Subcutaneous abdominal adipose tissue (tissue), 5 donors: ENCODE results near the gene SOX9.
A peak's percentile ranks its signal among the peaks of the same experiment; 100 is the strongest.

Experiments used
- H3K27ac ChIP-seq: one replicate; pipeline ENCODE4 v1.7.0; 2013; ENCODE audit warnings: low read depth, mild to moderate bottlenecking, inconsistent platforms, low read length, moderate library complexity
- H3K27me3 ChIP-seq, 5 donors: one replicate each; pipeline ENCODE4 v1.7.0; 2013; ENCODE audit warnings: low read length in 5 of 5, inconsistent platforms in 1 of 5; ENCODE audit not compliant: control insufficient read depth in 5 of 5, insufficient read depth in 4 of 5
- H3K36me3 ChIP-seq, 5 donors: one replicate each; pipeline ENCODE4 v1.7.0; 2013; ENCODE audit warnings: low read length in 5 of 5; ENCODE audit not compliant: control insufficient read depth in 5 of 5, insufficient read depth in 5 of 5
- H3K4me1 ChIP-seq, 5 donors: one replicate each; pipeline ENCODE4 v1.7.0; 2013; ENCODE audit warnings: low read length in 5 of 5, mild to moderate bottlenecking in 3 of 5, moderate library complexity in 1 of 5; ENCODE audit not compliant: control insufficient read depth in 5 of 5, insufficient read depth in 5 of 5
- H3K4me3 ChIP-seq, 5 donors: one replicate each; pipeline ENCODE4 v1.7.0; 2013; ENCODE audit warnings: low read length in 5 of 5, low read depth in 1 of 5
- H3K9ac ChIP-seq, 5 donors: one replicate each; pipeline ENCODE4 v1.7.0; 2013; ENCODE audit warnings: low read length in 5 of 5, mild to moderate bottlenecking in 4 of 5, moderate library complexity in 3 of 5
- H3K9me3 ChIP-seq, 5 donors: one replicate each; pipeline ENCODE4 v1.7.0; 2013; ENCODE audit warnings: low read length in 5 of 5; ENCODE audit not compliant: control insufficient read depth in 5 of 5
- donor health status: healthy.
- donor health status: healthy.
- donor health status: healthy.
- donor health status: healthy.
- donor health status: healthy.

SOX9 gene

DNA sequence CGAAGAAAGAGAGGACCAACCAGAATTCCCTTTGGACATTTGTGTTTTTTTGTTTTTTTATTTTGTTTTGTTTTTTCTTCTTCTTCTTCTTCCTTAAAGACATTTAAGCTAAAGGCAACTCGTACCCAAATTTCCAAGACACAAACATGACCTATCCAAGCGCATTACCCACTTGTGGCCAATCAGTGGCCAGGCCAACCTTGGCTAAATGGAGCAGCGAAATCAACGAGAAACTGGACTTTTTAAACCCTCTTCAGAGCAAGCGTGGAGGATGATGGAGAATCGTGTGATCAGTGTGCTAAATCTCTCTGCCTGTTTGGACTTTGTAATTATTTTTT, 3.6 kb downstream of the SOX9 start:
- H3K9ac ChIP-seq, result no peak overlapping the region

DNA sequence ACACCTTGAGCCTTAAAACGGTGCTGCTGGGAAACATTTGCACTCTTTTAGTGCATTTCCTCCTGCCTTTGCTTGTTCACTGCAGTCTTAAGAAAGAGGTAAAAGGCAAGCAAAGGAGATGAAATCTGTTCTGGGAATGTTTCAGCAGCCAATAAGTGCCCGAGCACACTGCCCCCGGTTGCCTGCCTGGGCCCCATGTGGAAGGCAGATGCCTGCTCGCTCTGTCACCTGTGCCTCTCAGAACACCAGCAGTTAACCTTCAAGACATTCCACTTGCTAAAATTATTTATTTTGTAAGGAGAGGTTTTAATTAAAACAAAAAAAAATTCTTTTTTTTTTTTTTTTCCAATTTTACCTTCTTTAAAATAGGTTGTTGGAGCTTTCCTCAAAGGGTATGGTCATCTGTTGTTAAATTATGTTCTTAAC, 4.4 kb downstream of the SOX9 start:
- H3K27me3 ChIP-seq, result peaks cover 0 to 25% (median 8%) of the 10 kb centered on the region in 5 donors

More for the DNA sequence above, 3.6 kb downstream of the SOX9 start:
- Histone ChIP-seq H3K9me3 (no peaks in the 10 kb centered on the region), H3K36me3 (peaks cover 0 to 2% (median 0%) of the 10 kb centered on the region in 5 donors), H3K4me1 (peaks cover 6 to 72% (median 59%) of the 10 kb centered on the region in 5 donors), H3K27me3 (peaks cover 0 to 31% (median 11%) of the 10 kb centered on the region in 5 donors), H3K27ac (peak overlapping the region; percentile 62), H3K4me3 (no peak overlapping the region)

DNA sequence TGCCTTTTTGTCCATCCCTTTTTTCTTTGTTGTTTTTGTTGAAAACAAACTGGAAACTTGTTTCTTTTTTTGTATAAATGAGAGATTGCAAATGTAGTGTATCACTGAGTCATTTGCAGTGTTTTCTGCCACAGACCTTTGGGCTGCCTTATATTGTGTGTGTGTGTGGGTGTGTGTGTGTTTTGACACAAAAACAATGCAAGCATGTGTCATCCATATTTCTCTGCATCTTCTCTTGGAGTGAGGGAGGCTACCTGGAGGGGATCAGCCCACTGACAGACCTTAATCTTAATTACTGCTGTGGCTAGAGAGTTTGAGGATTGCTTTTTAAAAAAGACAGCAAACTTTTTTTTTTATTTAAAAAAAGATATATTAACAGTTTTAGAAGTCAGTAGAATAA, 4.9 kb downstream of the SOX9 start:
- Histone ChIP-seq H3K36me3 (peaks cover 0 to 2% (median 0%) of the 10 kb centered on the region in 5 donors), H3K9ac (no peak overlapping the region), H3K27ac (no peak overlapping the region), H3K4me1 (peaks cover 6 to 62% (median 50%) of the 10 kb centered on the region in 5 donors), H3K27me3 (peaks cover 0 to 24% (median 8%) of the 10 kb centered on the region in 5 donors), H3K9me3 (no peaks in the 10 kb centered on the region), H3K4me3 (no peak overlapping the region)

More for the DNA sequence above, 4.4 kb downstream of the SOX9 start:
- H3K9me3 ChIP-seq, result no peaks in the 10 kb centered on the region
- peak overlapping the region in 1 of 5 donors; percentile 20 for H3K9ac ChIP-seq
- H3K36me3 ChIP-seq, result peaks cover 0 to 2% (median 0%) of the 10 kb centered on the region in 5 donors
- peaks cover 6 to 65% (median 53%) of the 10 kb centered on the region in 5 donors for H3K4me1 ChIP-seq
- peak overlapping the region; percentile 62 for H3K27ac ChIP-seq
- no peak overlapping the region for H3K4me3 ChIP-seq

DNA sequence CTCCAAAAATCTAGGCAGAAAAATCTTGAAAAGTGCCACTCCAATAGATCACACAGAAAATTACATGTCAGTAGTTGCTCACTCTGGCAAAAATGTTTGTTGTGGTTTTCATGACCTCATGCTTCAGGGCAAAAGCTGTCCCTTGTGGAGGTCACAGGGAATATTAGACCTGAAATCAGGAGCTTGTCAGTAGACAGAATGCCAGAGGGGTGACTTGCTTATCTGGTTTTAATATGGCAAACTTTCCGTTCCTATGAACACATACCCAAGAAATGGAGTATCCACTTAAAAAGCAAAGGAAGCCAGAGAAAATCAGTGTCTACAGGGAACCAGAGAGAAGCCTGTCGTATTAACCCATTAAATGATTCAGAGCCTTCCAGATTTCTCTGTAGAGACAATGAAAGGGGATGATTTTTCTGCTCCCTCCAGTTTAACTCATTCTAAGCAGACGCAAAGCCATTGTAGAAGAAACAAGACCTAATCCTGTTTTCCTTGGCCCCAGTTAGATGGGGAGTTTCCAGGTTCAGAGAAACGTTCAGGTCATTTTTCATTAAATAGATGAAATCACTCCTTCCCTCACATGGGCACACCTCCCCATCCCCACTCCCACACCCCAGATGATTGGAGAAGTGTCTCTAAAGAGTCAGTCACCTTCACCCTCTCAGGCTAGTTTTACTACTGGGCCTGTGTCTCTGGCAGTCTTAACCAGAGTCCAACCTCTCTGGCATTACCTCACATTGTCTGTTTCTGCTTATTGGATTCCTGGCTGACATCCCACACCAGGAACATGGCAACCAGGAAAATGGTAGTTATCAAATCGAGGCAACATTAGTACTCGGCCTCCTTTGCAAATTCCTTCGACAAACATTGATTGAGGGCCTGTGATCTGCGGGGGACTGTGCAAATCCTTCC, 6.0 kb downstream of the SOX9 start:
- Histone ChIP-seq H3K9me3 (no peaks in the 10 kb centered on the region), H3K27ac (peak overlapping the region; percentile 53), H3K9ac (peak overlapping the region in 2 of 5 donors; percentile 7 to 10), H3K27me3 (peaks cover 0 to 16% (median 6%) of the 10 kb centered on the region in 5 donors), H3K36me3 (peaks cover 0 to 2% (median 0%) of the 10 kb centered on the region in 5 donors), H3K4me1 (peaks cover 6 to 51% (median 39%) of the 10 kb centered on the region in 5 donors), H3K4me3 (no peak overlapping the region)

DNA sequence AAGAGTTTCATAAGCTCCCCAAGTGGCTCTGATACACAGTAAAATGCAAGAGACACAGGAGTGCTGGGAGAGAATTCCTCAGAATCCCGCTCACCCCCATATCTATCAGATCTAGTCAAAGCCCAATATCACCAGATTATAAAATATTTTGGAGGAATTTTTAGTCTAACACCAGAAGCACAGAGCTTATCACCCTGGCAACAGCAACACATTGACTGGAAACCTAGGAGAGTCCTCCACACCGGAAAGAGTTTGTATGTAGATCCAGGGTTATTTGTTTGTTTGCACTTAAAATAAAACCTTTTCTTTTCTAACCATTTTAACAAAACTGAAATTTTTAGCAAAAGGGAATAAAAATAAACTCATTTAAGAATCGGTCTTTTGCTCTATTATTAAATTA, 7.2 kb downstream of the SOX9 start:
- Histone ChIP-seq H3K9me3 (no peaks in the 10 kb centered on the region), H3K9ac (no peak overlapping the region), H3K4me1 (peaks cover 4 to 41% (median 29%) of the 10 kb centered on the region in 5 donors), H3K36me3 (peaks cover 0 to 2% (median 0%) of the 10 kb centered on the region in 5 donors), H3K4me3 (no peak overlapping the region), H3K27me3 (peaks cover 0 to 14% (median under 1%) of the 10 kb centered on the region in 5 donors), H3K27ac (peak overlapping the region; percentile 53)

DNA sequence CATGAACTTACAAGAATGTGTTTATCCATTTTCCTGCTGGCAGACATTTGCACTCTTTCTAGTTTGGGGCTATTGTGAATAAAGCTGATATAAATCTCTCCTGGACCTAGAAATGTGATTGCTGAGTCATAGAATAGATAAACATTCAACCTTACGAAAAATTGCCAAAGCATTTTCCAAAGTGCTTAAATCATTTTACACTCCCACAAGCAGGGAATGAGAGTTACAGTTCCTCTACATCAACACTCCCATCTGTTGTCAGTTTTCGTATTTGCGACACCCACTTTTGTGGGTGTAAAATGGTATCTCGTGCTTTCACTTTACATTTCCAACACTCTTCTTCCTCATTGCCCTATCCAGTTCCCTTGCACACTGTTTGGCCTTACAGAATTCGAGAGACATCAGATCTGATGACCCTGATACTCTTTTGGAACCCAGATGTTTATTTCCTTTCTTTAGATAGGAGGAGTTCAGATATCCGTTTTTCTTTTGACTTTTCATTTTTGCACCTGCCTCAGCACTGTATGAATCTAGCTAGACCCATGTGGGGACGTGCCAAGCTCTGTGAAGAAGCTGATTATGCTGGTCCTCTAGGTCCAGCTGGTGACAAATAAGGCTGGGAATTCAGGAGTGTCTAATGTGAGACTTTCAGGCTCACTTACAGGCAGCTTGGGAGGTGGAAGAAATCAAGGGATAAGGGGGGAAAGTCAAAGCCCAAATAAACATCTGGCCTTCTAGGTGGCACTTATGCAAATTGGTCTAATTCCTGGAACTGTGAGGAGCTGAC, 14.0 kb downstream of the SOX9 start:
- H3K27me3 ChIP-seq, result peaks cover 0 to 2% (median 0%) of the 10 kb centered on the region in 5 donors
- H3K27ac ChIP-seq, result no peak overlapping the region
- no peak overlapping the region for H3K4me3 ChIP-seq
- H3K9me3 ChIP-seq, result no peaks in the 10 kb centered on the region
- H3K9ac ChIP-seq, result no peak overlapping the region
- no peaks in the 10 kb centered on the region for H3K36me3 ChIP-seq
- peaks cover 0 to 22% (median 18%) of the 10 kb centered on the region in 5 donors for H3K4me1 ChIP-seq

DNA sequence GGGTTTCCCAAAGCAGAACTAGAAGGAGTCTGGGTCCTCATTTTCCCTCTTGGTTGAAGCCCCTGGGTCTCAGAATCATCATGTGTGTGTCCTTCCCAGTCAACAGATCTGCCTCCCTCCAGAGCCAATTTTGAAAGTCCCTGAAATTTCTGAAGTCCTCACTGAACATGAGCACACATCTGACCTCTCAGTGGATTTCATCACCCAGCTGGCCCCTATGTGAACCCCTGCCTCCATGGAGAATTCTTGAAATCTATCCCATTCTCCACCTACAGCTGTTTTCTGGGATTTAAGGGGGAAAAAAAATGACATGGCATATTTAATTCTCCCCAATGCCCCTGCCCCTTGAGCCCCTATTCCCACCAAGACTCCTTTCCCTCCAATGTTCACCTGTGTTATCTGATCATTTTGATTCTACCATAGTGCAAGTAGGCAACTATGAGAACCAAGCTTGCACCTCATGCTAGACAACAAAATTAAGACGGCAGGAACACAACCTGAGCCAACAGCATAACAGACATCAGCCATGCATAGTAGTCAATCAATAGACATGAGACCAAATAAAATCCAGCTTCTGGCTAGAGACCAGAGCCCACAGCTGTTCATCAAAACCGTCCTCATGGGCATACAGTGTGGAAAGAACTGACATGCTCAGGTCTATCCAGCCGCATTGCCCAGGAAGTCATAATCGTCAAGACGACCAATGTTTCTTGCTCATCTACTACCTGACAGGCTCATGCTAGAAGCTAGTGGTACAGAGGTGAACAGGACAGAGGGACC, 14.9 kb downstream of the SOX9 start:
- peaks cover 0 to 2% (median 0%) of the 10 kb centered on the region in 5 donors for H3K27me3 ChIP-seq
- no peaks in the 10 kb centered on the region for H3K36me3 ChIP-seq
- peaks cover 0 to 22% (median 18%) of the 10 kb centered on the region in 5 donors for H3K4me1 ChIP-seq
- no peak overlapping the region for H3K9ac ChIP-seq
- H3K27ac ChIP-seq, result no peak overlapping the region
- no peaks in the 10 kb centered on the region for H3K9me3 ChIP-seq
- H3K4me3 ChIP-seq, result no peak overlapping the region

DNA sequence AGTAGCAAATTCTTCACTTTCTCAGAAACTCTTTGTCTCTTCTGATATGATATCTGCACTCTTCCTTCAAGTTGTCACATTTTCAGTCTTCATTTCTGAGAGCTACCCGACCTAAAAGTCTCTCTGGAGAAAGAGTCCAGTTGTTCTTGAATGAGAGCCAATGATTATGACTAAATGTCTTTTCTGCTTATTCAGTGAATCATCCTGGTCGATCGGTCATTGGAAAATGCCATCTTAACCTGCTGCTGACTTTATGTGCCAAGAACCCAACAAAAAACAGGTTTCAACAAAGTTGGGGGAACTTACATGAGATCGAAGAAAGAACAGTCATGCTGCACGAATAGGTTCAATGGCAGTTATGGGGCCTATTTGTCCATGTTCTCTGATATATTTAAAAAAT, 15.9 kb downstream of the SOX9 start:
- no peak overlapping the region for H3K27ac ChIP-seq
- no peak overlapping the region for H3K4me3 ChIP-seq
- no peaks in the 10 kb centered on the region for H3K36me3 ChIP-seq
- peaks cover 0 to 22% (median 18%) of the 10 kb centered on the region in 5 donors for H3K4me1 ChIP-seq
- H3K9ac ChIP-seq, result no peak overlapping the region
- peaks cover 0 to 2% (median 0%) of the 10 kb centered on the region in 5 donors for H3K27me3 ChIP-seq
- no peaks in the 10 kb centered on the region for H3K9me3 ChIP-seq

DNA sequence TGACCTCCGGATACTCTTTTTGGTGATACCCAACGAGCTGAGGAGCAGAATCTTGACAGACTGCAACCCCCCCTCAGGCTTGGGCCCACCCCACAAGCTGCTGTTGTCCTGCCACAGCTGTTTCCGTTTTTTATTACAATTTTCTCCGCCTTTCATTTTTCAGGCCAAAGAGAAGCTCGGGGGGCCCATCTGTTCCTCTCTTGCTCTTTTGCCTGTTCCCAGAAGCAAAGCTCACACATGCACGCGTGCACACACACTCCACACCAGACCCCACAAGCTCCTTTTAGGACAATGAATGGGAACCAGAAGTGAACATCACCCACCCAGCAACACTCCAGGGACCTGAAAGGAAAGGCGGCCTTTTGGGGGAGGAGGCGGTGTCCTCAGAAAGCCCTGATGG, 16.3 kb downstream of the SOX9 start:
- H3K4me1 ChIP-seq, result peaks cover 0 to 22% (median 18%) of the 10 kb centered on the region in 5 donors
- H3K27ac ChIP-seq, result no peak overlapping the region

More for the DNA sequence above, 16.3 kb downstream of the SOX9 start:
- Histone ChIP-seq H3K9me3 (no peaks in the 10 kb centered on the region), H3K4me3 (no peak overlapping the region), H3K27me3 (peaks cover 0 to 2% (median 0%) of the 10 kb centered on the region in 5 donors), H3K36me3 (no peaks in the 10 kb centered on the region), H3K9ac (no peak overlapping the region)
